K562 (cell line): ENCODE results near the gene NMNAT1.
A peak's percentile ranks its signal among the peaks of the same experiment; 100 is the strongest.

Experiments used
- BCOR ChIP-seq: fragments of 450-650 bp; IDR thresholded peaks from 2 replicates; pipeline ENCODE4 v1.6.1; 2016
- E2F4 ChIP-seq: sonication (generic); formaldehyde crosslinking; IDR thresholded peaks from 2 replicates; pipeline ENCODE4 v1.8.0; 2022; ENCODE audit warnings: mild to moderate bottlenecking, low read depth, missing genetic modification reagents
- ETV6 ChIP-seq, 3 experiments: fragments of 150-350 bp in 1 of 3; sonication (generic) in 1 of 3; formaldehyde crosslinking in 1 of 3; IDR thresholded peaks; 2 replicates each; pipeline versions ENCODE4 v1.6.1 to v1.8.0; 2014 to 2022; ENCODE audit warnings: borderline replicate concordance in 2 of 3, low read depth in 2 of 3, antibody characterized with exemption in 1 of 3, low read length in 1 of 3, mild to moderate bottlenecking in 1 of 3, missing genetic modification reagents in 1 of 3
- GTF2E2 ChIP-seq: fragments of 200-800 bp; sonication (Bioruptor generic); IDR thresholded peaks from 2 replicates; pipeline ENCODE4 v1.6.1; 2016; ENCODE audit warnings: missing genetic modification characterization, missing compliant biosample characterization
- MAFK ChIP-seq: IDR thresholded peaks from 2 replicates; pipeline ENCODE4 v1.6.1; 2011; ENCODE audit warnings: low read length, improper control_type of control experiment
- NR4A1 ChIP-seq, 2 experiments: fragments of 250-450 bp in 1 of 2; fragments of 450-650 bp in 1 of 2; sonication (Bioruptor Pico) in 1 of 2; IDR thresholded peaks; 2 replicates each; pipeline versions ENCODE4 v1.4.0 to v1.6.1; 2016 to 2020; ENCODE audit warnings: mild to moderate bottlenecking in 2 of 2, missing compliant biosample characterization in 1 of 2, missing genetic modification characterization in 1 of 2, moderate library complexity in 1 of 2
- NRF1 ChIP-seq, 2 experiments: fragments of 450-650 bp; IDR thresholded peaks in 1 of 2; conservative IDR thresholded peaks in 1 of 2; 2 replicates each; pipeline ENCODE4 v1.6.1; 2014; ENCODE audit warnings: mild to moderate bottlenecking in 2 of 2
- OTX1 ChIP-seq: fragments of 450-650 bp; formaldehyde crosslinking; IDR thresholded peaks from 2 replicates; pipeline ENCODE4 v1.4.0; 2022; ENCODE audit warnings: mild to moderate bottlenecking
- USF2 ChIP-seq: sonication (generic); formaldehyde crosslinking; IDR thresholded peaks from 2 replicates; pipeline ENCODE4 v1.5.0; 2020; ENCODE audit warnings: missing genetic modification reagents
- ZNF121 ChIP-seq: sonication (generic); formaldehyde crosslinking; conservative IDR thresholded peaks from 2 replicates; pipeline ENCODE4 v1.8.0; 2022; ENCODE audit warnings: missing genetic modification reagents
- ZNF830 ChIP-seq: fragments of 250-450 bp; sonication (Bioruptor Pico); IDR thresholded peaks from 2 replicates; pipeline ENCODE4 v1.5.0; 2021; ENCODE audit warnings: mild to moderate bottlenecking
- TF ChIP-seq, protein P1 (sequence below), 3 experiments: IDR thresholded peaks in 2 of 3; conservative IDR thresholded peaks in 1 of 3; 2 replicates each; pipeline ENCODE4 v1.5.1; 2011 to 2012; ENCODE audit warnings: low read length in 3 of 3, mild to moderate bottlenecking in 3 of 3, control low read depth in 2 of 3, improper control_type of control experiment in 1 of 3, inconsistent platforms in 1 of 3, low read depth in 1 of 3, mixed read lengths in 1 of 3, moderate library complexity in 1 of 3; ENCODE audit not compliant: insufficient read depth in 2 of 3

- TF ChIP-seq, protein P1, sequence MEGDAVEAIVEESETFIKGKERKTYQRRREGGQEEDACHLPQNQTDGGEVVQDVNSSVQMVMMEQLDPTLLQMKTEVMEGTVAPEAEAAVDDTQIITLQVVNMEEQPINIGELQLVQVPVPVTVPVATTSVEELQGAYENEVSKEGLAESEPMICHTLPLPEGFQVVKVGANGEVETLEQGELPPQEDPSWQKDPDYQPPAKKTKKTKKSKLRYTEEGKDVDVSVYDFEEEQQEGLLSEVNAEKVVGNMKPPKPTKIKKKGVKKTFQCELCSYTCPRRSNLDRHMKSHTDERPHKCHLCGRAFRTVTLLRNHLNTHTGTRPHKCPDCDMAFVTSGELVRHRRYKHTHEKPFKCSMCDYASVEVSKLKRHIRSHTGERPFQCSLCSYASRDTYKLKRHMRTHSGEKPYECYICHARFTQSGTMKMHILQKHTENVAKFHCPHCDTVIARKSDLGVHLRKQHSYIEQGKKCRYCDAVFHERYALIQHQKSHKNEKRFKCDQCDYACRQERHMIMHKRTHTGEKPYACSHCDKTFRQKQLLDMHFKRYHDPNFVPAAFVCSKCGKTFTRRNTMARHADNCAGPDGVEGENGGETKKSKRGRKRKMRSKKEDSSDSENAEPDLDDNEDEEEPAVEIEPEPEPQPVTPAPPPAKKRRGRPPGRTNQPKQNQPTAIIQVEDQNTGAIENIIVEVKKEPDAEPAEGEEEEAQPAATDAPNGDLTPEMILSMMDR (IDR thresholded peaks at IDR 0.05 in 2 of 3, conservative IDR thresholded peaks at IDR 0.05 in 1 of 3; ENCODE audit: insufficient read depth in 2 of 3, low read depth in 1 of 3, low read length in 3 of 3): peak in 2 of 3 experiments; percentile 14; a peak in 1 of 6 replicates
- TF ChIP-seq USF2 (CRISPR knock-in tag) (no peak), OTX1 (CRISPR knock-in tag) (0 out of 2 replicates have a peak, but pooled peaks have one; percentile 52), E2F4 (CRISPR knock-in tag) (no peak), BCOR (no peak), NRF1 (conservative IDR thresholded peaks at IDR 0.05 in 1 of 2, IDR thresholded peaks at IDR 0.05 in 1 of 2) (no peak), MAFK (no peak), GTF2E2 (tag) (no peak), ZNF121 (CRISPR knock-in tag) (no peak), NR4A1 (CRISPR knock-in tag; IDR thresholded peaks at IDR 0.05) (no peak), NR4A1 (tag; IDR thresholded peaks at IDR 0.05) (no peak), ZNF830 (CRISPR knock-in tag) (no peak), ETV6 (IDR thresholded peaks at IDR 0.05; ENCODE audit: borderline replicate concordance in 1 of 2, low read depth in 2 of 2, low read length in 1 of 2) (no peak), ETV6 (CRISPR knock-in tag; IDR thresholded peaks at IDR 0.05; ENCODE audit: borderline replicate concordance) (no peak)
Measured at GRCh38 chr1:9909234-9910046, 33.8 kb upstream of the NMNAT1 start.
